ENCODE measurements around the gene ZNF846.

DNA sequence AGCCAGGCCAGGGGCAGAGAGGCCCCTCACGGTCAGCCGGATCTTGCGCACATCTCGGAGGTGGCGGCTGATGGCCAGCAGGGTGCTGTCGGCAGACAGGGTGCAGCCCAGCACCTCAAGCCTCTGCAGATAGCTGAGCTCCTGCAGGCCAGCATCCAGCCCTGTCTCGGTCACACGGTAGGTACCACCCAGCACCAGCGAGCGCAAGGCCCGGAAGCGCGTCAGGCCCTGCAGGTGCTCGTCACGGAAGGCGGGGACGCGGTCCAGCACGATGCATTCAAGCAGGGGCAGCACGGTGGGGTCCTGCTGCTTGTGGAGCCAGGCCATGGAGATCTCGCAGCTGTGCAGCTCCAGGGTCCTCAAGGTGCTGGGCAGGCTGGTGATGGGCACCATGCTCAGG is 42.6 kb upstream of the ZNF846 start:
- TF ChIP-seq, protein P1, sequence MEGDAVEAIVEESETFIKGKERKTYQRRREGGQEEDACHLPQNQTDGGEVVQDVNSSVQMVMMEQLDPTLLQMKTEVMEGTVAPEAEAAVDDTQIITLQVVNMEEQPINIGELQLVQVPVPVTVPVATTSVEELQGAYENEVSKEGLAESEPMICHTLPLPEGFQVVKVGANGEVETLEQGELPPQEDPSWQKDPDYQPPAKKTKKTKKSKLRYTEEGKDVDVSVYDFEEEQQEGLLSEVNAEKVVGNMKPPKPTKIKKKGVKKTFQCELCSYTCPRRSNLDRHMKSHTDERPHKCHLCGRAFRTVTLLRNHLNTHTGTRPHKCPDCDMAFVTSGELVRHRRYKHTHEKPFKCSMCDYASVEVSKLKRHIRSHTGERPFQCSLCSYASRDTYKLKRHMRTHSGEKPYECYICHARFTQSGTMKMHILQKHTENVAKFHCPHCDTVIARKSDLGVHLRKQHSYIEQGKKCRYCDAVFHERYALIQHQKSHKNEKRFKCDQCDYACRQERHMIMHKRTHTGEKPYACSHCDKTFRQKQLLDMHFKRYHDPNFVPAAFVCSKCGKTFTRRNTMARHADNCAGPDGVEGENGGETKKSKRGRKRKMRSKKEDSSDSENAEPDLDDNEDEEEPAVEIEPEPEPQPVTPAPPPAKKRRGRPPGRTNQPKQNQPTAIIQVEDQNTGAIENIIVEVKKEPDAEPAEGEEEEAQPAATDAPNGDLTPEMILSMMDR (IDR thresholded peaks at IDR 0.05; ENCODE audit: low read depth, low read length): no peak
- TF ChIP-seq, protein P2, sequence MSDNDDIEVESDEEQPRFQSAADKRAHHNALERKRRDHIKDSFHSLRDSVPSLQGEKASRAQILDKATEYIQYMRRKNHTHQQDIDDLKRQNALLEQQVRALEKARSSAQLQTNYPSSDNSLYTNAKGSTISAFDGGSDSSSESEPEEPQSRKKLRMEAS (IDR thresholded peaks at IDR 0.05; ENCODE audit: low read depth, low read length): no peak
- no peak for TF ChIP-seq POLR2A (IDR thresholded peaks at IDR 0.05; ENCODE audit: extremely low read depth, insufficient read length)
- TF ChIP-seq MYC (IDR thresholded peaks at IDR 0.05; ENCODE audit: low read depth, low read length): no peak
